Panc1 (cell line): ENCODE data around the gene C2orf42.
"Not testable (repeated sequence)": the region's sequence is repeated elsewhere in the genome, so short reads cannot be mapped to it uniquely, and the experiment has no call there.

Experiments
- CTCF ChIP-seq: fragments of 450-650 bp; IDR thresholded peaks from 2 replicates; pipeline ENCODE4 v1.5.1; 2017; ENCODE audit warnings: mild to moderate bottlenecking
- POLR2AphosphoS5 ChIP-seq: IDR thresholded peaks from 2 replicates; pipeline ENCODE4 v1.6.1; 2012; ENCODE audit warnings: mild to moderate bottlenecking, low read depth, low read length, moderate library complexity

DNA sequence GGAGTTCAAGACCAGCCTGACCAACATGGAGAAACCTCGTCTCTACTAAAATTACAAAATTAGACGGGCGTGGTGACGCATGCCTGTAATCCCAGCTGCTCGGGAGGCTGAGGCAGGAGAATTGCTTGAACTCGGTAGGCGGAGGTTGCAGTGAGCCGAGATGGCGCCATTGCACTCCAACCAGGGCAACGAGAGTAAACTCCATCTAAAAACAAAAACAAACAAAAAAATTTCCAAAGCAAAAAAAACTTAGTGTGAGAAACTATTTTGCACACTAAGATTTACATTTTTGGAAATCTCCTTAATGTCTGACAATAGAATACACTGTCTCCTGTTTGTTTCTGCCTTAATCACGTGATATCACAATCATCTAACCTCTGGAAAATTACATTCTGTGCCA lies 89.1 kb downstream of the C2orf42 start:
- TF ChIP-seq CTCF, POLR2AphosphoS5: not testable (repeated sequence)
